ENCODE measurements around the gene PRR33. TPM values are rescaled to one million over a fixed set of nuclear protein-coding genes. Genes with fewer than 3 reads are reported as not detected.

Gene PRR33
- total RNA-seq, 1 experiment from 2014 or later, result not detected

GRCh38 chr11:1927026-1927847, 35.5 kb upstream of the PRR33 start:
- intact Hi-C loops (cut with micrococcal nuclease), result no loop called here
- CTCF ChIA-PET, result no interaction called here
- TF ChIP-seq EZH2phosphoT487 (IDR thresholded peaks at IDR 0.05; ENCODE audit: borderline replicate concordance, low read length), result no peak
- no peak for TF ChIP-seq CTCF (conservative IDR thresholded peaks at IDR 0.05; ENCODE audit: low read depth, low read length)
- no peak for TF ChIP-seq EZH2 (IDR thresholded peaks at IDR 0.05; ENCODE audit: low read length, unreplicated experiment)
- Histone ChIP-seq H3K9me2 (replicated peaks; ENCODE audit: low read length) (no peaks in the 10 kb centered on the region), H3K9me3 (ENCODE audit: low read length) (no peaks in the 10 kb centered on the region), H3K79me2 (ENCODE audit: low read length) (no peaks in the 10 kb centered on the region), H3K4me2 (ENCODE audit: low read length) (no peak overlapping the region), H3K27me3 (ENCODE audit: low read length) (no peaks in the 10 kb centered on the region), H3K4me1 (ENCODE audit: insufficient read depth, low read length) (no peaks in the 10 kb centered on the region), H3K27ac (ENCODE audit: low read length) (no peak overlapping the region), H3F3A (ENCODE audit: low read length, unreplicated experiment) (no peaks in the 10 kb centered on the region), H3K4me3 (ENCODE audit: low read length) (no peak overlapping the region), H3K9ac (ENCODE audit: low read length) (no peak overlapping the region), H4K20me1 (ENCODE audit: low read length) (no peaks in the 10 kb centered on the region), H2AFZ (ENCODE audit: low read length) (no peak overlapping the region), H3K36me3 (ENCODE audit: low read depth, low read length) (no peaks in the 10 kb centered on the region)
- POLR2A ChIA-PET (ENCODE audit: unreplicated experiment), result interaction anchor here (0.6 kb wide), 1 partner anchor 33 kb away, joined by 3 read pairs; no protein-coding TSS in a partner anchor
- DNase-seq, result no peak
- BruUV-seq (replicated peaks), result no TSS peak
- no peak for ATAC-seq

- Histone ChIP-seq H2AFZ (ENCODE audit: low read length) (no peak overlapping the region), H3K9ac (ENCODE audit: low read length) (no peak overlapping the region), H3K9me2 (replicated peaks; ENCODE audit: low read length) (no peaks in the 10 kb centered on the region), H3K4me1 (ENCODE audit: insufficient read depth, low read length) (no peaks in the 10 kb centered on the region), H3K4me3 (ENCODE audit: low read length) (no peak overlapping the region), H4K20me1 (ENCODE audit: low read length) (no peaks in the 10 kb centered on the region), H3F3A (ENCODE audit: low read length, unreplicated experiment) (no peaks in the 10 kb centered on the region), H3K4me2 (ENCODE audit: low read length) (no peak overlapping the region), H3K9me3 (ENCODE audit: low read length) (no peaks in the 10 kb centered on the region), H3K79me2 (ENCODE audit: low read length) (no peaks in the 10 kb centered on the region), H3K36me3 (ENCODE audit: low read depth, low read length) (no peaks in the 10 kb centered on the region), H3K27ac (ENCODE audit: low read length) (no peak overlapping the region), H3K27me3 (ENCODE audit: low read length) (no peaks in the 10 kb centered on the region)
- BruUV-seq (replicated peaks), result no TSS peak
- ChIA-PET POLR2A (ENCODE audit: unreplicated experiment) (interaction anchor here (0.6 kb wide), 1 partner anchor 34 kb away, joined by 3 read pairs; no protein-coding TSS in a partner anchor), CTCF (no interaction called here)
- DNase-seq, result no peak
- intact Hi-C loops (cut with micrococcal nuclease), result no loop called here
- TF ChIP-seq EZH2 (IDR thresholded peaks at IDR 0.05; ENCODE audit: low read length, unreplicated experiment) (no peak), EZH2phosphoT487 (IDR thresholded peaks at IDR 0.05; ENCODE audit: borderline replicate concordance, low read length) (no peak), CTCF (conservative IDR thresholded peaks at IDR 0.05; ENCODE audit: low read depth, low read length) (no peak)
- no peak for ATAC-seq
Observed at GRCh38 chr11:1926156-1927025, 34.7 kb upstream of the PRR33 start.
